CD4-positive, alpha-beta T cell (primary cell): Measurements from ENCODE around the gene ELMO1. TPM values are rescaled to one million over a fixed set of nuclear protein-coding genes. Genes with fewer than 3 reads are reported as not detected.

ENCODE experiments used
- ATAC-seq: fragments of 200-7000 bp; cut with Tn5 transposase; one replicate; pipeline ENCODE4 v1.10.0; 2022; ENCODE audit warnings: mild to moderate bottlenecking; ENCODE audit not compliant: poor library complexity
- CTCF ChIA-PET: fragments of 350-600 bp; sonication (Branson Sonifier 250); formaldehyde crosslinking; loops from one replicate; lab custom pipeline; 2021; ENCODE audit warnings: antibody characterized with exemption, inconsistent platforms; lab: Charles Lee
- POLR2A ChIA-PET: fragments of 350-600 bp; sonication (Branson Sonifier 250); formaldehyde crosslinking; loops from one replicate; lab custom pipeline; 2021; ENCODE audit warnings: antibody characterized with exemption, inconsistent platforms; lab: Charles Lee
- DNase-seq, 14 experiments: peaks; one replicate each; pipeline ENCODE4 v3.0.0-alpha.2; 2013 to 2020; ENCODE audit warnings: mixed read lengths in 2 of 14
- H3K27ac ChIP-seq, 2 donors: one replicate each; pipeline versions ENCODE4 v1.5.1 to v1.7.0; 2013; ENCODE audit warnings: low read length in 2 of 2, low read depth in 1 of 2, mild to moderate bottlenecking in 1 of 2
- H3K27me3 ChIP-seq, 2 experiments: 1 replicate in 1 of 2; 2 replicates in 1 of 2; pipeline versions ENCODE4 v1.6.1 to v1.7.0; 2013; ENCODE audit warnings: low read length in 2 of 2, control low read depth in 1 of 2, mild to moderate bottlenecking in 1 of 2, moderate library complexity in 1 of 2; ENCODE audit not compliant: insufficient read depth in 2 of 2, control insufficient read depth in 1 of 2
- H3K36me3 ChIP-seq: one replicate; pipeline ENCODE4 v1.6.1; 2013; ENCODE audit warnings: low read length, control low read depth; ENCODE audit not compliant: insufficient read depth
- H3K4me1 ChIP-seq: one replicate; pipeline ENCODE4 v1.6.1; 2013; ENCODE audit warnings: low read length, control low read depth; ENCODE audit not compliant: insufficient read depth
- H3K4me3 ChIP-seq: one replicate; pipeline ENCODE4 v1.5.1; 2013; ENCODE audit warnings: mild to moderate bottlenecking, low read length, moderate library complexity
- H3K9me3 ChIP-seq, 2 experiments: 1 replicate in 1 of 2; 2 replicates in 1 of 2; pipeline versions ENCODE4 v1.6.1 to v1.7.0; 2013; ENCODE audit warnings: low read length in 2 of 2, mild to moderate bottlenecking in 2 of 2, control low read depth in 1 of 2, moderate library complexity in 1 of 2; ENCODE audit not compliant: control insufficient read depth in 1 of 2, insufficient read depth in 1 of 2
- H3K27ac Mint-ChIP-seq: one replicate; pipeline ENCODE4 v1.8.0; 2020; ENCODE audit warnings: mixed read lengths
- H3K27me3 Mint-ChIP-seq: one replicate; pipeline ENCODE4 v1.8.0; 2021; ENCODE audit warnings: mixed read lengths
- H3K36me3 Mint-ChIP-seq: one replicate; pipeline ENCODE4 v1.8.0; 2021; ENCODE audit warnings: low read depth, mixed read lengths
- H3K4me1 Mint-ChIP-seq: one replicate; pipeline ENCODE4 v1.8.0; 2021; ENCODE audit warnings: low read depth, mixed read lengths
- H3K4me3 Mint-ChIP-seq: one replicate; pipeline ENCODE4 v1.8.0; 2020; ENCODE audit warnings: mild to moderate bottlenecking, mixed read lengths
- H3K9me3 Mint-ChIP-seq: one replicate; pipeline ENCODE4 v1.8.0; 2020; ENCODE audit warnings: mixed read lengths
- CTCF ChIP-seq: fragments of 200-600 bp; IDR thresholded peaks from one replicate; pipeline ENCODE4 v1.8.0; 2022; ENCODE audit warnings: antibody characterized with exemption, mild to moderate bottlenecking
- intact Hi-C, 2 experiments: fragments of 100-400 bp; cut with DNase I in 1 of 2; cut with micrococcal nuclease in 1 of 2; formaldehyde crosslinking; loops; one replicate each; pipeline versions ENCODE4 v1.15.1 to v1.9.0; 2023 to 2025; cut with DNase I, micrococcal nuclease
- total RNA-seq, 174 experiments: library from RNA in 2 of 174; stranded (reverse) in 2 of 174; gene quantifications; one replicate each; pipeline ENCODE4 v1.2.3 and lab custom pipeline; 2021 to 2026

Gene ELMO1
- total RNA-seq, 2 experiments from 2014 or later: 117 to 120 TPM

DNA sequence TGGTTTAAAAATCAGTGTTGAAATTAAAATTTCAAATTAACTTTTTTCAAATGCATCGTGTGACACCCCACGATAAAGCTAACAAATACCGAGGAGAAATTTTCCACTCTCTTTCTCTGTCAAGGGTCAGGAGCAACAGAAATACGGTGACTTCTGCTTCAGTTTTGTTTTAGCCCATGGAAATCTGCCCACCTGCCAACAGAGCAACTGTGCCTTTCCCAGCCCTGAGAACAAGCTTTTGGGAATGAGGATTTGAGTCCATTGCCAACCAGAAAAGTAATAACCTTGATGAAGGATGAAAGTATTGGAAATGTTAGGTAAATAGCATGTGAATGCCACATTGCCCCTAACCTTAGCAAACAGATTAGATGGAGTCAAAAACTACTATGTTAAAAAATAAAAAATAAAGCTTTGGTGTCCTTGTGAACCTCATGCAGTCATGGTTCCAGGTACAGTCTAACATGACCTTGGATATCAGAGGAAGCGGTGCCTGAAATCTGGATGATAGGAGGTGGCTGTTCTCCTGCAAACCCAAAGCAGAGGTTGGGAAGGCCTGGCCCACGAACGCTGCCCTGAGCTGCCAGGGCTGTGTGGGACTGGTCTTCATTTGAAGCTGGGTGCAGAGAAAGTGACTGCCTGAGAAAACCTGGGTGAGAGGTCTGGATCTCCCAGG is 296.8 kb downstream of the ELMO1 start:
- no peak for TF ChIP-seq CTCF
- Histone ChIP-seq H3K9me3 (no peaks in the 10 kb centered on the region), H3K4me1 (no peaks in the 10 kb centered on the region), H3K36me3 (peaks cover 23% of the 10 kb centered on the region), H3K4me3 (no peak overlapping the region), H3K27ac (no peak overlapping the region), H3K27me3 (no peaks in the 10 kb centered on the region)
- peaks cover 95% of the 10 kb centered on the region for H3K36me3 Mint-ChIP-seq
- H3K4me3 Mint-ChIP-seq: no peak overlapping the region
- intact Hi-C loops: no loop called here
- no peak for DNase-seq
- H3K9me3 Mint-ChIP-seq: no peaks in the 10 kb centered on the region
- CTCF ChIA-PET: no interaction called here
- no peaks in the 10 kb centered on the region for H3K27me3 Mint-ChIP-seq
- peaks cover 12% of the 10 kb centered on the region for H3K4me1 Mint-ChIP-seq
- no peak for ATAC-seq
- no peak overlapping the region for H3K27ac Mint-ChIP-seq
- POLR2A ChIA-PET: no interaction called here

DNA sequence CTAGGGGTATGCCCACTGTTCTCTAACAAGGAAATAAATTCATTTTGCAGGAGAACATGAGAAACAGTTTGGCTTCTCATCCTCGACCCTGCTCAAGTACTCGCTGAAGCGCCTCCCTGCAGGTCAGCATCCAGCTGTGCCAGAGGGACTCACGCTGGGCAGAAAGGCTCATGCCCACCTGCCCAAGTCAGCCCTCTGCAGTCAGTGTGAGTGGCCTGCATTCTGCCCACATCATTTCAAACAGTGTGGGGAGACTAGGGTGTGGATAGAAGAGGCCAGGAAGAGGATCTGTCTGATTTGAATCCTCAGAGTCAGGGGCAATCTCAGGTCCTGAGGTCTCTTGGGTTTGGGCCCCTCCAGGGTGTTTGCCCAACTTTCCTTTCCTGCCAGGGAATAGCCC is 297.8 kb downstream of the ELMO1 start:
- intact Hi-C loops: no loop called here
- Histone ChIP-seq H3K4me1 (no peaks in the 10 kb centered on the region), H3K27me3 (no peaks in the 10 kb centered on the region), H3K36me3 (peaks cover 27% of the 10 kb centered on the region), H3K9me3 (no peaks in the 10 kb centered on the region), H3K4me3 (no peak overlapping the region), H3K27ac (no peak overlapping the region)
- POLR2A ChIA-PET: no interaction called here
- TF ChIP-seq CTCF: no peak
- DNase-seq (no peak), ATAC-seq (no peak)
- no peak overlapping the region for H3K27ac Mint-ChIP-seq
- H3K4me1 Mint-ChIP-seq: peaks cover 12% of the 10 kb centered on the region
- no peaks in the 10 kb centered on the region for H3K9me3 Mint-ChIP-seq
- CTCF ChIA-PET: no interaction called here
- no peak overlapping the region for H3K4me3 Mint-ChIP-seq
- H3K27me3 Mint-ChIP-seq: no peaks in the 10 kb centered on the region
- peaks cover 94% of the 10 kb centered on the region for H3K36me3 Mint-ChIP-seq

DNA sequence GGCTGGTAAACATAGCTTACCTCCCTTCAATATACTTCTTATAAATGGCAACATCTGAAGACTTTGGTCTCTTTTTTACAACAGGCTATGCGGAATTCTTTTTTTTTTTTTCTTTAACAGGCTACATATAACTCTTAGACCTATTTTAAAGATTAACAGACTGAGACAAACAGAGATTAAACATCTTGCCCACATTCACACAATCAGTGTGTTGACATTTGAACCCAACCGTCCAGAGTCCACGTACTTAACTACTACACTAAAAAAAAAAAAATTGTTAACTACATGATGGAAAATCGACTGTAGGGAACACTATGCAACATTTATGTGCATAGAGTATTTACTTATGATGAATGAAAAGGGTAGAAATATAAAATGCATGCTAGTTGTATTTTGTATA is 298.5 kb downstream of the ELMO1 start:
- Mint-ChIP-seq H3K9me3 (no peaks in the 10 kb centered on the region), H3K4me1 (peaks cover 12% of the 10 kb centered on the region), H3K4me3 (no peak overlapping the region), H3K27ac (peak overlapping the region; percentile 25), H3K27me3 (no peaks in the 10 kb centered on the region), H3K36me3 (peaks cover 87% of the 10 kb centered on the region)
- no peak for TF ChIP-seq CTCF
- CTCF ChIA-PET: no interaction called here
- POLR2A ChIA-PET: interaction anchor here (0.6 kb wide), 1 partner anchor 1082 kb away, joined by 3 read pairs; no protein-coding TSS in a partner anchor
- H3K9me3 ChIP-seq: no peaks in the 10 kb centered on the region
- no peaks in the 10 kb centered on the region for H3K27me3 ChIP-seq
- peaks cover 27% of the 10 kb centered on the region for H3K36me3 ChIP-seq
- intact Hi-C loops: no loop called here
- ATAC-seq: no peak
- no peak overlapping the region for H3K4me3 ChIP-seq
- no peak for DNase-seq
- H3K27ac ChIP-seq: no peak overlapping the region
- H3K4me1 ChIP-seq: no peaks in the 10 kb centered on the region
